ENCODE results near the gene TSPEAR.

Gene TSPEAR

DNA sequence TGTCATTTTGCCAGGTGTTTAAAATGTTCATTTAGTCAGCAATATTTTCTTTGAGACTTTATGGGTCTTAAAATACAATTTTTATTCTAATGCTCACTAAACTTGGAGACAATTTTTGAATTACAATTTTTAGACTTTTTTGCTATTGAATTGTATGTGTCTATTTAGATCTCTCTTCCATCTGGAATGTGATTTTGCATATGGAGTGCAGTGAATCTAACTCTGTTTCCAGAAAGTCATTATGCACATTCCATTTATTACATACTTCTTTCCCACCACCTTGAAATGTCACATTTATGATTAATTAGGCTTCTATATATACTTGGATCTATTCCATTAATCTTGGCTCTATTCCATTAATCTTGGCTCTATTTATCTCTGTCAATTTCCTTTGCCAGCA, 5.6 kb upstream of the TSPEAR start:
- peaks cover 47% of the 10 kb centered on the region for H3K27me3 Mint-ChIP-seq
- no peak overlapping the region for H3K27ac Mint-ChIP-seq
- no peak overlapping the region for H3K4me3 Mint-ChIP-seq
- H3K9me3 Mint-ChIP-seq, result peaks cover 6% of the 10 kb centered on the region
- H3K4me1 Mint-ChIP-seq (ENCODE audit: low read depth), result peaks cover 6% of the 10 kb centered on the region
- no peaks in the 10 kb centered on the region for H3K36me3 Mint-ChIP-seq (ENCODE audit: low read depth)

DNA sequence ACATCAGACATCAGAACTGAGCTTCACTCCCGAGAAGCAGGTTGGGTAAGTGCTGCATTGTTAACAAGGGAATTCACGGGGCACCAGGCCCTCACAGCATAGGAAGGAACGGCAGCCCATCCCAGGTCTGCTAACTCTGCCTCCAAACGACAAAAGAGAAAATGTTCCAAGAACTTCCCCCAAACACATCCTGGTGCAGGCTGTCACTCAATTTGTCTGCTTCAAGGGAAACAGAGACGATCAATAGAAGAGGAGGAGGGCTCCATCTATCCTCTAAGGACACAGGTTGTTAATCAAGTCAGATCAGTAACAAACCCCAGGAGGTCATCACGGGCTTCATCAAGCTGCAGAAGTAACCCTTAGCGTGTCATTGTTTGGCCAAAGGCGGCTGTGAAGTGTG, 3.5 kb upstream of the TSPEAR start:
- Mint-ChIP-seq H3K27ac (no peak overlapping the region), H3K27me3 (peaks cover 61% of the 10 kb centered on the region), H3K9me3 (peaks cover 6% of the 10 kb centered on the region), H3K36me3 (ENCODE audit: low read depth) (no peaks in the 10 kb centered on the region), H3K4me3 (no peak overlapping the region), H3K4me1 (ENCODE audit: low read depth) (peaks cover 18% of the 10 kb centered on the region)

DNA sequence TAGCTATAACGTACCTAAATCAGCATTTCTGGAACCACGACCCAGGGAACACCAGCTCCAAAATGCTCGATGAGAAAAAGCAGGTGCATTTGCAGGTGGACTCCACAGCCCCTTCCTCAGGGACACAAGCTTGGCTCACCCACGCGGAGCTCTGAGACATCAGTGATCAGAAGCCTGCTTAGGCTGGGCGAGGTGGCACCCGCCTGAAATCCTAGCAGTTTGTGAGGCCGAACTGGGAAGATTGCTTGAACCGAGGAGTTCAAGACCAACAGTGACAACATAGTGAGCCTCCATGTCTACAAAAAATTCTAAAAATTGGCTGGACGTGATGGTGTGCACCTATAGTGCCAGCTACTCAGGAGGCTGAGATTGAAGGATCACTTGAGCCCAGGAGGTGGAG, 2.5 kb upstream of the TSPEAR start:
- Mint-ChIP-seq H3K4me3 (no peak overlapping the region), H3K9me3 (peaks cover 6% of the 10 kb centered on the region), H3K27ac (no peak overlapping the region), H3K4me1 (ENCODE audit: low read depth) (peaks cover 26% of the 10 kb centered on the region), H3K27me3 (peaks cover 69% of the 10 kb centered on the region), H3K36me3 (ENCODE audit: low read depth) (no peaks in the 10 kb centered on the region)

DNA sequence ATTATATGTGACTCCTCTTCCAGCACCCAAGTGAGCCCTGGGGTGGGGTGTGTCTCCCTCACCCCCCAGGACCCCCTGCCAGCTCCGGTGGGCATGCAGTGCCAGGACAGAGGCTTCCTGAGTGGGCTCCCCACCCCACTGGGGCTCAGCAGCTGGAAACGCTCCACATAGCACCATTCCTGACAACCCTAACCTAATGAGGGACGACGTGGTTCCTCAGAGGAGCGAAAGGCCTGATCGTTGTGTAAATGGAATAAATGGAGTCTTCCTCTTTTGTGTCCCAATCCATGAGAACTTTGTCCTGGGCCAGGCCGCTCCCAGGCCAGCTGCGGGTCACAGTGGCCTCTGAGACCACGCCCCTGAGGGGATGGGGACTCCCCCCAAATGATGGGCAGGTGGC, 1.8 kb upstream of the TSPEAR start:
- Mint-ChIP-seq H3K9me3 (peaks cover 6% of the 10 kb centered on the region), H3K27me3 (peaks cover 75% of the 10 kb centered on the region), H3K27ac (no peak overlapping the region), H3K4me1 (ENCODE audit: low read depth) (peaks cover 26% of the 10 kb centered on the region), H3K36me3 (ENCODE audit: low read depth) (no peaks in the 10 kb centered on the region), H3K4me3 (no peak overlapping the region)

DNA sequence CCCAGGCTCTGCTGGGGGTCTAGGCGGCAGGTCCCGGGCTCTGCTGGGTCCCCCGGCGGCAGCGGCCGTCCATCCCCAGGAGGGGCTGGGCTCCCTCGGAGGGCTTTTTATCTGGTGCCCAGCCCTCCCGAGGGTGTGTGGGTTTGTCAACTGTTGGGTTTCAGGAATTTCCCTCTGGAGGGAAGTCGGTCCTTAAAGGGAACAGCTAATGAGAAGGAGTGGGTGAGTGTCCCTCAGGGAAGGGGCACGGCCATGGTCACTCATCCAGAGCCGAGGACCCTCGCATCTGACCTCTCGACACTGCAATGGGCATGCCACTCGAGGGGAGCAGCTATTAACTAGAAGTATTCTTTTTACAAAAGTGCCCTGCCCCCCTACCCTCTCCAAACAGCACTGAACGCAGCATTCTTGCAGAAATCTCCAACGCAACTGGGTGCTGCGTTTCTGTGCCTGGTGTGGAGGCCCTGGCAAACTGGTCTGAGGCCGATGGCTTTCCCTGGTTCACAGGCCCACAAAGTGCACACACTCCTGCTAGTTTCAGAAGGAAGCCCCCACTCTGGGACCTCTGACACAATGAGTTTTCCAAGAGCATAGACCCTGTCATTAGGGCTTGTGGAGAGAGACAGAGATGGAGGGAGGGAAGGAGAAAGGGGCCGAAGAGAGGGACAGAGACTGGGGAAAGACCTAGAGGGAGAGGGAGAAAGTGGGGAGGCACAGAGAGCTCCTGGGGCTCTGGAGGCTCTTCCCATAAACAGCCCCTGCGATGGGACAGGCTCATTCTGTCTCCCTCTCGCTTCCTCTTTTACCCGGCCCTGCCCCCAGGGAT, 1.0 kb upstream of the TSPEAR start:
- Mint-ChIP-seq H3K27ac (no peak overlapping the region), H3K27me3 (peaks cover 82% of the 10 kb centered on the region)

DNA sequence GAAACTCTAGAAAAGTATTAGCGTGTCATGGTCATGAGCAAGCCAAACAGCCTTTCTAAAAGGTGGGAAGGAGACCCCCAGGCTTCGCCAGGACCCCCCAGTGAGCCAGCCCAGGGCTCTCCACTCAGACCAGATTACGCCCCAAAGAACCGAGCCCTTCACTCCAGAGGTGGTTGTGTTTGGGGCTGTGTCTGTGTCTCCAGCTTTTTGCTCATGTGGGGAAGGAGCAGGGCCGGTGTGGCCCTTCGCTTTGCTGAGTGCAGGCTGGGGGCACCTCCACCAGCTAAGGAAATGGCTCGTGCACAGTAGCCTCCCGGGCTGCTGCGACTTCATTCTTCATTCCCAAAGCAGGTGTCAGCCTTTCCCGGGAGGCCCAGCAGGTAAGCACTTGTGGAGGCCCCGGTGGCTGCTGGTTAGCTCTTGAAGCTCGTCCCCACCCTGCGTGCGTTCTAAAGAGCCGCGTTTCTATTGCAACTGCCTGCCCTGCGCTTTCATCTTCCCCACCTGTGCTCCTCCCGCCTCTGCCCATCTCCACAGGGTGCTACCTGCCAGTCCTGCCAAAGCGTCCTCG, 531 bp downstream of the TSPEAR start:
- H3K27ac Mint-ChIP-seq, result no peak overlapping the region
- H3K4me1 Mint-ChIP-seq (ENCODE audit: low read depth), result peaks cover 26% of the 10 kb centered on the region
- H3K9me3 Mint-ChIP-seq, result peaks cover 2% of the 10 kb centered on the region
- no peaks in the 10 kb centered on the region for H3K36me3 Mint-ChIP-seq (ENCODE audit: low read depth)
- H3K27me3 Mint-ChIP-seq, result peaks cover 90% of the 10 kb centered on the region
- no peak overlapping the region for H3K4me3 Mint-ChIP-seq

More for the DNA sequence above, 1.0 kb upstream of the TSPEAR start:
- Mint-ChIP-seq H3K4me1 (ENCODE audit: low read depth) (peaks cover 26% of the 10 kb centered on the region), H3K4me3 (no peak overlapping the region), H3K36me3 (ENCODE audit: low read depth) (no peaks in the 10 kb centered on the region), H3K9me3 (peaks cover 6% of the 10 kb centered on the region)

DNA sequence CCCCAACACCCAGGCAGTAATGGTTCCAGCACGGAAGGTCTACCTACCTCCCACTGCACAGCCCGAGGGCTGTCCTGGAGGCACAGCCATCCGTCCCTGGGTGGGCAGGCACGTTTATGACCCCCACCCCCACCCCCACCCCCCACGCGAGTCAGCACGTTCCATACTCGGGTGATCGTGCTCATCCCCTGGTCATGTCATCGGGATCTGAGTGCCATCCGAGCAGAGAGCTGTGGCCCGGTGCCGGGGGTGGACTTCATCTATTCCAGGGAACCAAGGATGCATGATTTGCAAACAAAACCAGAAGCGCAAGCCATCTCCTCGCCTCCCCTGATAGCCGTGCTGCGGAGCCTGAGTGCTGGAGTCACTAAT, 1.1 kb downstream of the TSPEAR start:
- Mint-ChIP-seq H3K4me1 (ENCODE audit: low read depth) (peaks cover 26% of the 10 kb centered on the region), H3K36me3 (ENCODE audit: low read depth) (no peaks in the 10 kb centered on the region), H3K27me3 (peaks cover 89% of the 10 kb centered on the region), H3K4me3 (no peak overlapping the region), H3K27ac (no peak overlapping the region), H3K9me3 (no peaks in the 10 kb centered on the region)

DNA sequence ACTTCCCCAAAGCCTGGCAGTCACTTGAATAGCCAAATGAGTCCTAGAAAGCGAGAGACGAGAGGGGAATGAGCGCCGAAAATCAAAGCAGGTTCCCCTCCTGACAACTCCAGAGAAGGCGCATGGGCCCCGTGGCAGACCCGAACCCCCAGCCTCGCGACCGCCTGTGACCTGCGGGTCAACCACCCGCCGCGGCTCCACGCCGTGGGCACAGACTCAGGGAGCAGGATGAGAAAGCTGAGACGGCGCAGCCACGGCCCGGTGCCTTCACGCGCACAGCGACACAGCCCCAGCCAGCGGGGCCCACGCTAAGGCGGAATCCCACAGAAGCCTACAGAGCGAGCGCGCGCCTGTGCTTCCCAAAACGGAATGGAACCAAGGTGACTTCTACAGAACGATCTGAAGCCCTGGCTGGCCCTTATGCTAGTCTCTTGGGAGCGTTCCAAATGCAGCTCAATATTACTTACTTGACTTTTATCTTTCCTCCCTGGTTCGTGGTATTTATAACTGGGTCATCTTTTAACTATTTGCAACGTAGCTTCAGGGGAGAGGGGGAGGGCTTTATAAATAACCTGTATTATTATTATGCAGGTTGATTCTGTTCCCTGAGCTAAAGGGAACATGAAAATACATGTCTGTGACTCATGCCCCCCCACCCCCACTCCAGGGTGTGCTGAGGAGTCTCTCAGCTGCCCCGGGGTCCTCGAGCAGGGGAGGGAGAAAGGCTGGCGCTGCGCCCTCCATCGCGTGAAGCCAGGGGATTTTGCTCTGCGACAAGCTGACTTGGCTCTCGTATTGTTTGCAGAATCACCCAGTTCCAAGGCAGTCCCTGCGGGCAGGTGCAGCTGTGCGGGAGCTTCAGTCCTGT, 1.7 kb downstream of the TSPEAR start:
- Mint-ChIP-seq H3K4me3 (no peak overlapping the region), H3K9me3 (no peaks in the 10 kb centered on the region), H3K4me1 (ENCODE audit: low read depth) (peaks cover 20% of the 10 kb centered on the region), H3K36me3 (ENCODE audit: low read depth) (no peaks in the 10 kb centered on the region), H3K27me3 (peaks cover 89% of the 10 kb centered on the region), H3K27ac (no peak overlapping the region)

DNA sequence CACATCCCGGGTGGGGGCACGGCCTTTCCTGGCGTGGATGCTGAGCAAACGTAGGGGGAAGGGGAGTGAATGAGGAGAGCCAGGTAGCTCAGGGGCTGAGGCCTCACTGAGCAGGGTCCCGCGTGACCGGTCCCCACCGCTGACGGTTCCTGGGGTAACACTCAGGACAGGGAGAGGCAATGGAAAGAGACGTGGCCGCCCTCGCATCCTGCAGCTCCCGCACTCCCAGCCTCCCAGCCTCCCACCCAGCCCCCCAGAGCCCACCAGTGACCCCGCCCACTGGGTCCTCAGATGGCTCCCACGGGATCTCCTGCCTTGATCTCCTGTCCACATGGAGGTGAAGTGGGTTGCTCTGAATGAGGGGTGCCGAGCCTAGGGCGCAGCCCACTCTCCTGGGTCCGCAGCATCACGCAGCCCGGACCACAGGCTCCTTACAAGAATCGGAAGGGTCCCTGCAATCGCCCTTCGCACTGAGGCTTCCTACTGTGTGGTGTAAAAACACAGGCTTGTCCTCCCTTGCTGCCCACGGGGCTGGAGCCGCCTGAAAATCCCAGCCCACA, 2.4 kb downstream of the TSPEAR start:
- Mint-ChIP-seq H3K4me3 (no peak overlapping the region), H3K9me3 (no peaks in the 10 kb centered on the region), H3K4me1 (ENCODE audit: low read depth) (peaks cover 20% of the 10 kb centered on the region), H3K27ac (no peak overlapping the region), H3K27me3 (peaks cover 87% of the 10 kb centered on the region), H3K36me3 (ENCODE audit: low read depth) (no peaks in the 10 kb centered on the region)

DNA sequence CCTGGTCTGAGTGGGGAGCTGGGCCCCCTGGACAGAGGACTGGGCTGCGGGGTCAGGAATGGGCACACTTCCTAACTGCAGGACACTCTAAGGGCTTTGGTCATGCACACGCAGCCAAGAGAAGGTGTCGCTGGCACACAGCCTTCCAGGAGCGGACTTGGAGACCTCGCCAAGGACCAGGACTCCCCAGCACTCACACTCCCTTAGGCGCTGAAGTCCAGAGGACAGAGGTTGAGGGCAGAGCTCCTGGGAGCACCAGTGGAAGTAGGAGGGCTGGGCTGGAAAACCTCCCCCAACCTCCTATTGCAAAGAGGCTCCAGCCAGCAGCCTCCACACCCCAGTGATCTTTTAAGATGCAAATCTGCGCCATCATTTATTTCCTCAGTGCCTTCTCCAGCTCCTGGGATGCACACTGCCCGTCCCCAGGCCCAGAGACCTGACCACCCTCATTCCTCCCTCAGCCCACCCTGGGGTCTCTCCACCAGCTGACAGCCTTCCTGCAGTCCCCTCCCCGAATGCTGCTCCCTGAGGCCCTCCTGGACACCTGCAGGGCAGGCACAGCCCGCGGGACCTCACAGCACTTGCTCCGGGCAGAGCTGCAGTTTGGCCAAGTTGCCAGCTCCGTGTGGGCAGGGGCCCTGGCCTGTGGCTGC, 3.0 kb downstream of the TSPEAR start:
- Mint-ChIP-seq H3K27me3 (peaks cover 84% of the 10 kb centered on the region), H3K9me3 (no peaks in the 10 kb centered on the region), H3K27ac (no peak overlapping the region), H3K4me3 (no peak overlapping the region), H3K36me3 (ENCODE audit: low read depth) (no peaks in the 10 kb centered on the region), H3K4me1 (ENCODE audit: low read depth) (peaks cover 20% of the 10 kb centered on the region)

DNA sequence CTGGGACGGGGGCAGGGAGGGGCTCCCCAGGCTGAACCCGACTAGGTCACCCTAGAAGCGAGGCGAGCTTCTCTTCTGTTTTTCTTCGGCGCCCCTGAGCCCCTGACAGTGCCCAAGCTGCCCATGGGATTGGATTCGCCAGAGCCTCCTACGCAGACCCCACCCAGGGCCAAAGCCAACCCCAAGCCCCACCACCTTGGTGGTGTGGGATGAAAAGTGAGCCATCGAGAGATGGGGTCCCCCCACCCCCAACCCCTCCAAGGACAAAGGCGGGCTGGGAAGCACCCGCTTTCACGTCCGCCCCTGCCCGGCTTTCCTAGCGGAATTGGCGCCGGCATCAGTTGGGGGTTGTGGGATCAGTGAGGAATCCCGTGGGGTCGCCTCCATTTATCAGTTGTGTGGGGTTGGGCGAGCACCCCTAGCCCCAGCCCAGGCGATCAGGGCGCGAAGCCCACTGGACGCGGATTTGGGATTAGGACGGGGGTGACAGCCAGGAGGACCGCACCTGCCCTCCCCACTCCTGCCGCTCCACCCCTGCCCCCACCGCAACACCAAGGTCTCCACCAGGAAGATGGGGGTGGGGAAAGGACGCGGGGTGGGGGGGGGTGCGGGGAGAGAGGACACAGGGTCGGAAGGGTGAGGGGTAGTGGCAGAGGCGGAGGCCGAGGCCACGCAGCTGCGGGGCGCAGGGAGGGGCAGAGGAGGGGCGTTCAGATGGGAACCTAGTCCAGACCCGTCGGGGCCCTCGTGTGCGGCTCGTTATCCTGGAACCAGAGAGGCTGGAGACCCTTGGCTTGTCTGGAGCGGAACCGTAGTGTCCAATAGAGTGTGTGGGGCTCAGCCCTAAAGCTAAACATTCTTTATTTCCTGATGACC, 4.4 kb downstream of the TSPEAR start:
- Mint-ChIP-seq H3K4me3 (no peak overlapping the region), H3K27me3 (peaks cover 81% of the 10 kb centered on the region), H3K9me3 (no peaks in the 10 kb centered on the region), H3K36me3 (ENCODE audit: low read depth) (no peaks in the 10 kb centered on the region), H3K27ac (no peak overlapping the region), H3K4me1 (ENCODE audit: low read depth) (peaks cover 20% of the 10 kb centered on the region)

DNA sequence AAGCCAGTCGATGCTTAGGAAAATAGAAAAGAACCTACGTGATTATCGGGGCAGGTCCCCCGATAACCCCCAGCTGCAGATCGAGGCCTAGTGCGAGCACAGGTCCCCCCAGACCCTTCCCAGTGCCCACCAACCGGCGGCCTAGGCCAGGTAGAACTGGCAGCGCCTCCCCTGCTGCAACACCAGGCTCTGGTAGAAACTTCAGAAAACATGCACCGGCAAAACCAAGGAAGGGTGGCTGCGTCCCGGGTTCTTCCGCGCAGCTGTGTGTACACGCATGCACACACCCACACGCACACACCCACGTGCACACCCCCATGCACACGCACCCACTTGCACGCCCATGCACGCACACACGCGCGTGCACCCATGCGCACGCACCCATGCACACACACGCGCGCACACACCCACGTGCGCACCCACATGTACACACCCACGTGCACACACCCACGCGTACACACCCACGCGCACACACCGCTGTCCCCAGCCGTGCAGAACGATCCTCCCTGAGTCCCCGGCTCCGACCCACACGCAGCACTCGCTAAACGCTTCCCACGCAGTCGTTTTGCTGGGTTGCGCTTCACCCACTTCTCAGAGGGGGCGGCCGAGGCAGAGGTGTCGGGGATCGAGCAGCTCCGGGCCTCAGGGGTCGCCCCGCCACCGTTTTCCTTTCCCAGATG, 5.2 kb downstream of the TSPEAR start:
- H3K27ac Mint-ChIP-seq, result no peak overlapping the region
- H3K4me3 Mint-ChIP-seq, result no peak overlapping the region
- no peaks in the 10 kb centered on the region for H3K9me3 Mint-ChIP-seq
- no peaks in the 10 kb centered on the region for H3K36me3 Mint-ChIP-seq (ENCODE audit: low read depth)
- peaks cover 15% of the 10 kb centered on the region for H3K4me1 Mint-ChIP-seq (ENCODE audit: low read depth)
- peaks cover 80% of the 10 kb centered on the region for H3K27me3 Mint-ChIP-seq

DNA sequence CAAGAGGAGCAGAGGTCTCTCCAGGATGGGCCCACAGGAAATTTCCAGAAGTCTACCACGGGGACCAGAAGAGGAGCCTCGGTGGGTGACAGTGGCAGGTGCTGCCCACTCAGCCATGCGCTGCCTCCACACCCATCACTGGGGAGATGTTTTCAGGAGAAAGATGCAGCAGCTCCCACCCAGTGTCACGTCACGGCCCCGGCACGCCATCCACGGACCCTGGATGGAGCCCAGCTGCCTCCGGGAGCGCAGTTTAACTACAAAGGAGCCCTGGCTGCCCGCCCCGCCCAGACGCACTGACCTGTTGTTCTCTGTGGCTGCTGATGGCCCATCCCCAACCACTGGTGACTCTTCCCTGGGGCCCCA, 6.8 kb downstream of the TSPEAR start:
- H3K27ac Mint-ChIP-seq, result no peak overlapping the region
- H3K9me3 Mint-ChIP-seq, result no peaks in the 10 kb centered on the region
- H3K4me1 Mint-ChIP-seq (ENCODE audit: low read depth), result peaks cover 6% of the 10 kb centered on the region
- no peak overlapping the region for H3K4me3 Mint-ChIP-seq
- peaks cover 78% of the 10 kb centered on the region for H3K27me3 Mint-ChIP-seq
- H3K36me3 Mint-ChIP-seq (ENCODE audit: low read depth), result no peaks in the 10 kb centered on the region

All from stimulated activated naive CD8-positive, alpha-beta T cell treated with anti-CD3 and anti-CD28 coated beads, Interleukin-15, Interleukin-2, amounts not matched to agents 100 ng/mL and 50 ng/mL, for 24 hours (primary cell).